ENCODE data around the gene BAZ2B.

DNA sequence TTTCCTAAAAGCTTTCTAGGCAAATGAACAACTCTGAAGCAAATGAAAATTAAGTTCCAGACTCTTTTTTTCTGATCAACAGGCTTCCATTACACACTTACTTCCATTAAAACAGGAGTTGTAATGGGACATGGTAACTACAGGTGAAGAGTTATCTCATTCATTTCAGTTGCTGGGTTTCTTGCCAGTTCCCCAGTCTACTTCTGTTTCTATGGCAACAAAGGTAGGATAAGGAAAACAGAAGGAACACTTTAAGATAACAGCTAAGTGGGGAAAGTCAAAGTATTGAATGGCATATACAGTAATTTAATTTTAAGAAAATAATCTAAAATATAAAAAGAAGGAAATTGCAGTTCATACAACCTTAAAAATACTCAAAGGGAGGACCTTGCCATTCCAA, 25.1 kb downstream of the BAZ2B start:
- no peak for TF ChIP-seq EZH2 (optimal IDR thresholded peaks at IDR 0.05; ENCODE audit: low read depth, low read length)
- TF ChIP-seq, protein P1, sequence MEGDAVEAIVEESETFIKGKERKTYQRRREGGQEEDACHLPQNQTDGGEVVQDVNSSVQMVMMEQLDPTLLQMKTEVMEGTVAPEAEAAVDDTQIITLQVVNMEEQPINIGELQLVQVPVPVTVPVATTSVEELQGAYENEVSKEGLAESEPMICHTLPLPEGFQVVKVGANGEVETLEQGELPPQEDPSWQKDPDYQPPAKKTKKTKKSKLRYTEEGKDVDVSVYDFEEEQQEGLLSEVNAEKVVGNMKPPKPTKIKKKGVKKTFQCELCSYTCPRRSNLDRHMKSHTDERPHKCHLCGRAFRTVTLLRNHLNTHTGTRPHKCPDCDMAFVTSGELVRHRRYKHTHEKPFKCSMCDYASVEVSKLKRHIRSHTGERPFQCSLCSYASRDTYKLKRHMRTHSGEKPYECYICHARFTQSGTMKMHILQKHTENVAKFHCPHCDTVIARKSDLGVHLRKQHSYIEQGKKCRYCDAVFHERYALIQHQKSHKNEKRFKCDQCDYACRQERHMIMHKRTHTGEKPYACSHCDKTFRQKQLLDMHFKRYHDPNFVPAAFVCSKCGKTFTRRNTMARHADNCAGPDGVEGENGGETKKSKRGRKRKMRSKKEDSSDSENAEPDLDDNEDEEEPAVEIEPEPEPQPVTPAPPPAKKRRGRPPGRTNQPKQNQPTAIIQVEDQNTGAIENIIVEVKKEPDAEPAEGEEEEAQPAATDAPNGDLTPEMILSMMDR (IDR thresholded peaks at IDR 0.05; ENCODE audit: low read length), result no peak

All from MM.1S (cell line).